Stimulated activated CD8-positive, alpha-beta memory T cell treated with anti-CD3 and anti-CD28 coated beads, Interleukin-7, amount 100 ng/mL, for 1 hour (primary cell): ENCODE measurements around the gene PM20D2.
A peak's percentile ranks its signal among the peaks of the same experiment; 100 is the strongest.

Experiments
- DNase-seq, 2 donors: peaks; one replicate each; pipeline ENCODE4 v3.0.0-alpha.2; 2020; ENCODE audit warnings: low read depth in 2 of 2

Gene PM20D2

DNA sequence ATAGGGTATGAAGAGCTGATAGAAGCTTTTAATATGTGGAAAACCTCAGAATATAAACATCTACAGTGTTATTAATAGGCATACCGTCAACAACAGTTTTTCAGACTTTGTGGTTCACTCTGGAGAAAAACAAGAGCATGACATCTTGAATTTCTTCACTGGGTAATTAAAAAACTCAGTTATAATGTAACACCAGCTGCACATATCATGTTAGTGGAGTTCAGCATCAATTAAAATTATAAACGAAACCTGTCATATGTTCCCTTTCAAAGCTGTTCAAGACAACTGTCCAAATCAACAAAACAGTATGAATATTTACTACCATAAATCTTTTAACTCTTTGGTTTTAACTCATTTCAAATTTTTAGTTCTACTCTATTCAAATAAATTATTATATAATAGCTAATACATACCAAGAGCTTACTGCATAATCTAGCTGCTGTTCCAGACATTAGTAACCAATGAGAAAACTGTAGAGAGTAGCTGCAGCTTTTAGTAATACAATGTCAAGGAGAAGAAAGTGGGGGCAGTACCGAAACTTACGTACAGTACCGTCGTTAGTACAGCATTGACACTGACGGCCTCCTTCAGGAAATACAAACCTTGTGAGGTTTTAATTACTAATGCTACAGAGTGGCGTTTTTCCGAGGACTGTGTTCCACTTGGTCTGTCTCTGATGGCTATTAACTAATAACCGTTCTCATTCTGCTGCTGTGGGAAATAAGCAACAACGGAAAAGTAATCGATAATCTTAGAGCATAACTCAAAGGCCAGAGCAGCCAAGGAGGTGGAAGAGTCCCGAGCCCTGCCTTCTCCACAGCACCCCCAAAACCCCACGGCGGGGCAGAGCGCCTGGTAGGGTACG is 532 bp upstream of the PM20D2 start:
- no peak for DNase-seq

DNA sequence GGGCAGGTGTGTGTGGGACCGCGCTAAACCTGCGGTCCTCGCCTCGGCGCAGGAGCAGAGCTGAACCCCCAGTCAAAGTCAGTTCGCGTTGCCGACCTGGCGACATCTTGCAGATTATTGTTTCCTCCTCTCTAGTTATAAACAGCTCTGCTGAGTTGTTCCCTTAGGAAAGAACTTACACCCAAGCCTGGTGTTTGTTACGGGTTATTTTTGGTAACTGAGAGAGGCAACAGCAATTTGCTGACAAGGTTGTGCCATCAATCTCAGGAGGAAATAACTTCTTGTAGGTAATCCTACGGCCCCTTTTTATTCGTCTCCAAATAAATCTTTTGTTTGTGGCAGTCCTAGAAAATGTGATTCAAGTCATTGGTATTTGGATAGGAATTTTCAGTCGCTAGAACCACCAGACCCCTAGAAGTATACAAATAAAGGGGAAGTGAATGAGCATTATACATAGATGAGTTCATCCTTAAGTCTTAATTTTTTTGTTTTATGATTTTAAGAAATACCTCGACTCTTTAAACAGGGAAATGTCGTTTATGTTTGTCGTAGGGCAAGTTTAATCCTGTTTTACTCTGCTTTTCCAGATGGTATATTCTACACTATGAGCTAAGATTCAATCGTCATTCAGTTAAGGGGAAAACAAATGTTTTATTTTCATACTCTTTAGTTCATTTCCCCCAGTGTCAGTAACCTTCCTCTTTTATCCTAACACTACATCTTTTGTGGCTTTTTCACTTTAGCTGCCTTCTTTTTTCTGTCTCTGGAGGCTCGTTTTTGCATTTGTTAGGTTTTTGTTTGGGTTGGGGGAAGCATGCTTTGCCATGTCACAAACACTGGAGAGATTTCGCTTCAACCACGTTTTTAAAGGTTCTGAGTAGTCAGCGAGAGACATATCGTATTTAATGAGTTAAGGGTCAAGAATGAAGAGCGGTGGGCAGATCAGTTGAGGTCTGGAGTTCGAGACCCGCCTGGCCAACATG is 1.2 kb downstream of the PM20D2 start:
- peak in 1 of 2 donors; percentile 5 for DNase-seq

DNA sequence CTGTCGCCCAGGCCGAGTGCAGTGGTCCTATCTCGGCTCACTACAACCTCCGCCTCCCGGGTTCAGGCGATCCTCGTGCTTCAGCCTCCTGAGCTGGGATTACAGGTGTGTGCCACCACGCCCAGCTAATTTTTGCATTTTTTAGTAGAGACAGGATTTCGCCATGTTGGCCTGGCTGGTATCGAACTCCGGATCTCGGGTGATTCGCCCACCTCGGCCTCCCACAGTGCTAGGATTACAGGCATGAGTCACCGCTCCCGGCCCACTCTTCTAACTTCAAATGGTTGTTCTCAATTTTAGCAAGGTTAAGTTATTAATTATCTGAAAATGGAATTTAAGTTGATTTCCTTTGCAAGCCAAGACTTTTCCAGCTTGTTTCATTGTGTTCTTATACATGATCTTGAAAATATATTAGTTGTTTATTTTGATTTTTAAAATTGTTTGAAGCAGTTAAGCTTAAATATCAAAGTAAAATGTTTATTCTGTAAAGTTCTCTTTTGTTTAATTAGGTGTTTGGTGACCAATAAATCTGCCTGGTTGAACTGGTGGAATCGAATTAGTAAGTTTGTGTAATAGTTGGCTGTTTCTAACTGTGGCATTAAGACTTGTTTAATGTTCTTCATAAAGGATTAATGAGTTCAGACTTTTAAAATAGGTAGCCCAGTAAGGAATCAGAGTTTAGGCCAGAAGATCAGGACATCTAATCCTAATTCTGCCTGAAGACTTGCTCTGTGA is 2.3 kb downstream of the PM20D2 start:
- no peak for DNase-seq

DNA sequence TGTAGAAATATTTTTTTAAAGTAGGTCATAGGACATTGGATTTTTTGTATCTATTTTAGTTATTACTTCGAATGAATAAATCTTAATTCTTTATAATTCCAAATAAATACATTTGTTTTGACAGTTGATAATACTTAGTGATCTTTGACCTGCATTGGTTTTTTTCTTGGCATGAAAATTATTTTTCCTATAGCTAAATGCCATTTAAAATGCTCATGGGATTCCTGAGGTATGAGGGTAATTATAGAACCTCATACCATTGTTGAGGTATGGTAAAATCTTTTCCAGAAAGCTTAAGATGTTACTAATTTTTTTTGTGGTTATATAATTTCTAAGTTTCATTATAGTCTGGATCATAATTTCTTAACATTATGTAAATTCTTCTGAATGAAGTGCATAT is 8.3 kb downstream of the PM20D2 start:
- no peak for DNase-seq

DNA sequence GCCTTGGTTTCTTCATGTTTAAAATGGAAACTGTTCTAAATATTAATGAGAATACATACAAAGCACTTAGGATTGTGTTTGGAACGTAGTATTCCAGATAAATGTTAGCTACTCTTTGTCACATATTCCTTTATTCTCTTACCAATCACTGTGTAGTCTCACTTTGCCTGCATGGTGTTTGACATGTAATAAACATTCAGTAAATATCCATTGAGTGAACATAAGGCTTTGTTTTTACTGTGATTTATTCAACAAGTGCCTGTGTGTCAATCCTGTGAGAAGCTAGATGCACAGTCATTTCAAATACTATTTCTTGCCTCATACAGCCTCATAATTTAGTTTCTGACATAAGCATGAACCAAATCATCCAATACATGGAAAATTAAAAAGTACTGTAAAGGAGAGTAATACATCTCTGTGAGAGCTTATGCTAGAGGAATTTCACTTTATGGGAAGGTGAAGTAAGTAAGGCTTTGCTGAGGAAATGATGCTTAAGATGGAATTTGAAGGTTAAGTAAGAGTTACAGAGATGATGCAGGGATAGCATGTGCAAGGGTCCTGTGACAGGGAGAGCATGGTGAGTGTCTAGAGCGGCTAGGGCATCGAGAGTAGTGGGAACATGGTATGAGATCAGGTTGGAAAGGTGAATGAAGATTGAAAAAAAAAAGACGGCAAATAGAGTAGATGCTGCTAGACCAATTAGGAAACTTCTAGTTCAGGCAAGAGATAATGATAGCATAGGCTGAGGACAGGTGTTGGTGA is 14.7 kb downstream of the PM20D2 start:
- DNase-seq, result no peak

DNA sequence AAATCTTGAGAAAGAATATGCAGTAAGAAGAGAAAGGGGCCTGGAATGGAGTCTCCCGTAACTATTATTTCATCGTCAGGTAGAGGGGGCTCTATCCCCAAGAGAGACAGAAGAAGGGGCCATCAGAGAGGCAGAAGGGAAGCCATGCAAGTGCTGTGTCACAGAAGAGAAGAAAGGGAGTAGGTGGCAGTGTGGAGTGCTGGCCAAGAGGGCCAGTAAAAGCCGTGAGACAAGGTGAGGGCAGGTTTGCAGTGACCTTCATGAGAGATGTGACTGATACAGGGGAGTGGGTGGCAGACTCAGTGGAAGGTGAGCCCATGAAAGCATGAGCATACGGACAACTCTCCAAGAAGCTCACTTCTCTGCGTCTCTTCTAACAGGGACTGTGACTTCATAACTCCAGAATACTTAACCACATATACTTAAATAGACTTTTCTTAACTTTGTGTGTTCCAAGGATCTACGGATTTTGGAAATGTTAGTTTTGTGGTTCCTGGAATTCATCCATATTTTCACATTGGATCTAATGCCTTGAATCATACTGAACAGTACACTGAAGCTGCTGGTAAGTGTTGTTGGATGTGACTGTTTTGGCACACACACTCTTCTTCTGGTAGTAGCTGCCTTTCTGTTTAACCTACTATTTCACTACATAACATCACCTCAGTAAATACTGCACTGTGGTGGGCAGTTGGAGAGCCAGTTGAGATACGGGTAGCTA is 15.6 kb downstream of the PM20D2 start:
- DNase-seq, result no peak

DNA sequence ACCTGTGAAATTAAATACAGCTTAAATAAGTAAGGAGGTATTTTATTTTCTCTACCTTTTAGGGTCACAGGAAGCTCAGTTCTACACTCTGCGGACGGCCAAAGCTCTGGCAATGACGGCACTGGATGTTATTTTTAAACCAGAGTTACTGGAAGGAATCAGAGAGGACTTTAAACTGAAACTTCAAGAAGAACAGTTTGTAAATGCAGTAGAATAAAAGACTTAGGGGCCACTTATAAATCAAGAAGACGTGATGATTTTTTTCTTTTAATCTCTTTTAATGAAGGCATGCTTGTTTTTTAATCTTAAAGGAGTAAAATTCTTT is 16.2 kb downstream of the PM20D2 start:
- DNase-seq, result no peak

DNA sequence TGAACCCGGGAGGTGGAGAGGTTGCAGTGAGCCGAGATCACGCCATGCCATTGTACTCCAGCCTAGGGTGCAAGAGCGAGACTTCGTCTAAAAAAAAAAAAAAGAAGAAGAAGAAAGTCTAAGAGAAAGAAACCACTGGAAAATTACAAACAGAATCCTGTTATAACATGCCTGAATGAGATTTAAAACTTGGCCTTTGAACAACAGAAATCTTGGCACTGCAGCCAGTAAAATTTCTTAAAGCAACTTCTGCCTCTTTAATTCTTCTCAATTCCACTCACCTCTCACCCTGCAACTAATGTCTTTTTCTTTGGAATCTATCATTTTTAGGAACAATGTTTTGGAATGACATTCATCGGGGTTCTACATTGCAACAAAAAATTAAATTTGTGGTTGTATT is 26.3 kb downstream of the PM20D2 start:
- DNase-seq, result no peak

DNA sequence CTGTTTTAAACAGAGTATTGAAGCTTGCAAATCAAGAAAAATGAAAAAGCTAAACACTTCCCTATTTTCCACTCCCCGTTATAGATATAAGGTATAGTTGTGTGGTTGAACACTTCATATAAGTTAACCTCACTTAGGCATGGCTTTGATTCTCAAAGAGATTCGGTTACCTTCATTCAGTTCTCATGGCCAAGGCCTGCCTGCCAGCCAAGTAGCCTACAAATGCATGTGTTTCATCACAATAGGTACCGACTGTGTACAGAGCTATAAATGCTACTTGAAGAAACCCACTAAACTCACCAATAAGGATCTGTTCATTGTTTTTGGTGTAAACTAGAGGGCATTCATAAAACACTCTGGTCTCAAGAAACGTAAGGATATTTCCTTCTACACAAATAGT is 27.8 kb downstream of the PM20D2 start:
- no peak for DNase-seq

DNA sequence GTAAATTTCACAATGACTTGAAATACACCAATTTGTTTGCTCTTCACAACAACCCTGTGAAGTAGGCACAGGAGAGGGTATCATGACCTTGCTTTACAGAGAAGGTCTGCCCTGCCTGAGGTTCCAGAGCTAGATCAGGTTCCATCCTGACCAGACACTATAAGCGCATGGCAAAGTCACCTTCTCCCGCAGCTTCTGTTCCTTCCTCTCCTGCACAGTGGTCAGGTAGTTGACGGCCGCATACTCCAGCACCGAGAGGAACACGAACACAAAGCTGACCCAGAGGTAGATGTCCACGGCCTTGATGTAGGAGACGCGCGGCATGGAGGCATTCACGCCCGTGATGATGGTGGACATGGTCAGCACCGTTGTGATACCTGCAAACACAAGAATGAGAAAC is 34.3 kb downstream of the PM20D2 start:
- no peak for DNase-seq

DNA sequence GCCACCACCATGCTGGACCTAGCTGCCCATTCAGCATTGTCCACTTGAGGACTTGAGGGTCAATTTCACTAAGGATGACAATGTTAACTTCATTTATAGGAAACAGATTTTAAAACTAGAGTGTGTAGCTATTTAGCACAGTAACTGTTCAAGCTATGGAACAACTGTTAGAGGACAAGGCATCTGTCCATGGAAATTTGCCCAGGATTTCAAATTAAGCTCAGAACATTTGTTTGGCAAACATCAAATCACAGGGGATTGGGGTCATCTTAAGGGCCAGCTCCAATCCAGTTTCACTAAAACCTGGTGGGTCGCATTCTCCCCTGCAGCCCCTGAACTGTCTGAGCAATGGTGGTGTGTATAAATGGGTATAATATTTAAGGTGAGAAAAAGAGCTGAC is 35.1 kb downstream of the PM20D2 start:
- no peak for DNase-seq

DNA sequence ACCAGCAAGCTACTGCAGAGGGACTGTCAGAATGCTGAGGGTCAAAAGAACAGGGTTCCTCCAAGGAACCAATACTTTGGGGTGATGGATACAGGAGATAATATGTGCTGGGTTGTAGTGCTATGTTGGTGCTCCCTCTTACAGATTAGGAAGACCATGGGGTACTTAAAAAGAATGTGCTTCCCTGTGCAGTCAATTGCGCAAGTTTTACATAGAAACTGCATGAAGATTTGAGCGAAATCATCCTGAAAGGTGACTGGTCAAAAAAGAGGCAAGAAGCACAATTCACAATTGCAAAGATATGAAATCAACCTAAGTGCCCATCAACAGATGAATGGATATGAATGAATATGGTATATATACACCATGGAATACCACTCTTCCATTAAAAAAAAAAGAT is 37.4 kb downstream of the PM20D2 start:
- DNase-seq, result no peak

DNA sequence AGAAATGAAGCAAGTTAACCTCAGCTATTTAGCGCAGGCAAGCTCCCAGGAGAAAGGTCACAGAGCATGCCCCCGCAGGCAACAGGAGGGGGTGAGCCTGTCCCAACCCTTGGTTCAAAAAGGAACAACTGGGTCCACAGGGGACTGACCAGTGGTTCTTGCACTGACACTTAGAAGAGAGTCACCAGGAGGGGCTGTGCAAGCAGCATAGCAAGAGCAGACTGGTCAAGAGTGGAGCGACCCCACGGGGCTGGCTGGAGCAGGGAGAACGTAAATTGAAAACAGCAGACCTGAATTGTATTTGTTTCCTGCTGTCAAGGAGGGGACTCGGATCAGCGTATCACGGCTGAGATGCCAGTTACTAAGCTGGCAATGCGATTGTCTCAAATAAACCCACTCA is 38.5 kb downstream of the PM20D2 start:
- no peak for DNase-seq

DNA sequence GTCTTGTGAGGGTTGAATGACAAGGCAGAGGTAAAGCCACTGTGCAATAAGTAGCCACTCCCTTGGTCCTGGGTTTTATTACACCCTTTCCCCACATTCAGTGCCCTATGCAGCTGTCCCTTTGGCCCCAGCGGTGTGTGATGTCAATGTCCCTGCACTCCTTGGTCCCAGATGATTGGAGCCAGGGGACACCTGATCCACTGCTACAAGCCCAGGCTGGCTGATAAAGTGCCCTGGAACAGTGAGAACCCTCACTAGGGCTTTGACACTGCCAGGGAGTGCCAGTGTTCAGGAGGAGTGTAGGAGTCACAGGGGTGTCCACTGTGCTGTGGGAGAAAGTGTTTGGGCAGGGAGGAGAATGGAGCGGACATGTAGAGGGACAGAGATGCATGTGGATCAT is 40.9 kb downstream of the PM20D2 start:
- DNase-seq, result no peak

DNA sequence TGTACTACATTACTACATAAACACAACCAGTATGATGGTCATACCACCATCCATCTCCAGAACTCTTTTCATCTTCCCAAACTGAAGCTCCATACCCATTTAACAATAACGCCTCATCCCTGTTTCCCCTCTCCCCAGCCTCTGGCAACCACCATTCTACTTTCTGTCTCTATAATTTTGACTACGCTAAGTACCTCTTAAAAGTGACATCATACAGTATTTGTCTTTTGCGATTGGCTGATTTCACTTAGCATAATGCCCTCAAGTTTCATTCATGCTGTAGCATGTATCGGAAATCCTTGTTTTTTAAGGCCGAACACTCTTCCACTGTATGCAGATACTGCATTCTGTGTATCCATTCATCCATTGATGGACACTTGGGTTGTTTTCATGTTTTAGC is 41.6 kb downstream of the PM20D2 start:
- no peak for DNase-seq

DNA sequence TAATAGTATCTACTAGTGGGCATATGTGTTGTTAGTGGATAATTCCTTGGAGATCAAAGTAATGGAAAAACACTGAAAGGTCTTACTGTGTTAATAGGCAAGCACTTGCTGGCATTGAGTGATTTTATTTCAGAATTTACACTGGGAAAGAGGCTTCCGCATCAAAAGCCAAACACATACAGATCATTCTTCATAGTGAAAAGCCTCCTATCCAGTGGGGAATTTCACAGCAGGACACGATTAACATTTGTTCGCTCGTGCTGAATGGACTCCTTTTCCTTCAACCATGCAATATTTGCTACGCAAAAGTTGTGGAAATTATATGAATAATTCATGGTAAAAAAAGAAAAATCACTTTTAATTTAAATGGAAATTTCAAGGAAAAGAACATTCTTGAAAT is 44.9 kb downstream of the PM20D2 start:
- no peak for DNase-seq

DNA sequence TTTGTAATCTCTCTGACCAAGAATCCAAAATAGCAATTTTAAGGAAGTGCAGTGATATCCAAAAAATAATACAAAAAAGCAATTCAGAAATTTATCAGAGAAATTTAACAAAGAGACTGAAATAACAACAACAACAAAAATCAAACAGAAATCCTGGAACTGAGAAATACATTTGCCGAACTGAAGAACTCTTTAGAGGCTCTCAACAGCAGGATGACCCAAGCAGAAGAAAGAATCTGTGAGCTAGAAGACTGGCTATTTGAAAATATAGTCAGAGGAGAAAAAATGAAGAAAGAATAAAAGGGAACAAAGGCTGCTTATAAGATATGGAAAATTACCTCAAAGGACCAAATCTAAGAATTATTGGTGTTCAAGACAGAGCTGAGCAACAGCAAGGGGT is 48.7 kb downstream of the PM20D2 start:
- no peak for DNase-seq

DNA sequence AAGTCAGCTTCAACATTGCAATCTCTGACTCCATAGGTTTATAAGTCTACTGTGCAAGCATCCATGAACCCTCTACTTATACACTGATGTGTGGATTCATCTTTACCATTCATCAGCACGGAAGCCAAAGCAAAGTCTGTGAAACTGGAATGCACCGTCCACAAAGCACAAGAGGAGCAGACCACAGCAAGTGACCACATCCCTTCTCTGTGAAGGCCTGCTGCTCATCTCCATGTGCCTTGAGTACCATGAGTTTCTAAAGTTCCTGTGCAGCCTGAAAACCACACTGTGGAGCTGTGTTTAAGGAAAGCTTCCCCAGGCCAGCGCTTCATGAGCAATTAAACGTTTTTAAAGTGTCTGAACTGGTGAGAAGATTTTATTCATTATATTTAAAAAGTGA is 51.3 kb downstream of the PM20D2 start:
- no peak for DNase-seq

DNA sequence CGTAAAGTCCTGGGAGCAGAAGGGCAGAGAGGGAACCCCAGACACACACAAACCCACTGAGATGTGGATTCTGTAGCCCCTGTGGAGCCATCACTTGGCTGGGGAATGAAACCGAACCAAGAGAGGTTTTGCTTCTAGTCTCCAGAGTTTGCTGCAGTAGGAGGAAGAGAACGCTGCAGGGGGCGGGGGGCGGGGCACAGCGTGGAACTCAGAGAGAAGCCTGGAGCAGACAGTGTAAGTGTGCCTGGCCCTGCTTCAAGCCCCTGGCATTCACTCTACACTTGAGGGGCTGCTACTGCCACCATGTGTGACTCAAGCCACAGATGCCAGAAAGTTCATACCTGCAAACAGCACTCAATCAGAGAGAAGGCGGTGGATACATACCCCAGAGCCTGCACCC is 52.4 kb downstream of the PM20D2 start:
- no peak for DNase-seq

DNA sequence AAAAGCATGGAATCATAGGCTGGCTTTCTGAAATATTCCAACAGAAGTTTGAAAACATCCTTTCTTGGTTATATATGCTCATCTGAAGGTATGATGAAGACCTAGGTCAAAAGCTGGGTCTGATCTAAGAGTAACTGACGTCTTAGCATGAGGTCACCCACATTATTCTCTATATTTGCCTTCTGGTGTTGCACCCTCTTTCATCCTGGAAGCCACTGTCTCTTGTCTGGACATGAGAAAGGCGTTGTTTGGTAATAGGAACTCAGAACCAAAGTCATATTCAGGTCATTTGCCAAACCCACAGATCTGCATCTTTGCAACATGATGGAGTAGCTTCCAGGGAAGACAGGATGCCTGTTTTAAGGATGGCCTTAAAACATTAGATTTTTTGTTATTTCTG is 53.7 kb downstream of the PM20D2 start:
- no peak for DNase-seq

DNA sequence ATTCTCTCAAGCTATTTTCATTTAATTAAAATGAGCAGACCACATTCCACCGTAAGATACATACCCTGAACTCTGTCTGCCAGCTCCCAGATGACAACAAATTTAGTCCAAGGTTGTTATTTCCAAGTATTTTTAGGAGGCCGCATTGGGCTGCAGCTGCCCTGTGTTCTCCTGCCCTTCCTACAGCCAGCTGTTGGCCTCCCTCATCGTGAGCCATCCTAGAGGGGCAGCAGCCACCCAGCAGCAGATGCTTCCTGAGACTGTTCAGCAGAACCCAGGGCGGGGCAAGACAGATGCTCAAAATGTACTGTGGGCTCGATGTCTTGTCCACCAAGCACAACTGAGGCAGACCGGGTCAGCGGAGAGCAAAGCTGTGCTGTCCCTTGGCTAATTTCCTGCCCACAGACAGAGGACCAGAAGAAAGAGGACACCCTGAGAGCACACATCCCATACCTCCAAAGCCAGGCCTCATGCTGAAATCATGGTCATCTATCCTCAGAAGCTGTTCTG is 54.9 kb downstream of the PM20D2 start:
- no peak for DNase-seq
